ENCODE measurements around the gene LRRC52.

LRRC52 gene

GRCh38 chr1:165543532-165544438 is at the start of gene LRRC52:
Gene LRRC52 (plus strand): TSS chr1:165544000. CDS start chr1:165544297, 297 bp downstream.
- H3K4me3 ChIP-seq (ENCODE audit: low read length) = no peak within 1 kb of the TSS
- no peak within 1 kb of the TSS for H2AFZ ChIP-seq (ENCODE audit: low read depth, low read length)
- H3K9me3 ChIP-seq (ENCODE audit: low read length) = no peaks in the 10 kb centered on the region
- no peaks in the 10 kb centered on the region for H3K4me1 ChIP-seq (ENCODE audit: insufficient read depth, low read length)
- H3K36me3 ChIP-seq (ENCODE audit: insufficient read depth, low read length) = no peaks in the 10 kb centered on the region
- H3K27me3 ChIP-seq (ENCODE audit: insufficient read depth, low read length) = peaks cover 8% of the 10 kb centered on the region

GRCh38 chr1:165494949-165495857 is 48.6 kb upstream of the LRRC52 start:
- no peak overlapping the region for H2AFZ ChIP-seq (ENCODE audit: low read depth, low read length)
- no peak overlapping the region for H3K4me3 ChIP-seq (ENCODE audit: low read length)
- H3K36me3 ChIP-seq (ENCODE audit: insufficient read depth, low read length) = no peaks in the 10 kb centered on the region
- H3K4me1 ChIP-seq (ENCODE audit: insufficient read depth, low read length) = no peaks in the 10 kb centered on the region
- no peaks in the 10 kb centered on the region for H3K9me3 ChIP-seq (ENCODE audit: low read length)
- H3K27me3 ChIP-seq (ENCODE audit: insufficient read depth, low read length) = no peaks in the 10 kb centered on the region

GRCh38 chr1:165495858-165496205 is 48.0 kb upstream of the LRRC52 start:
- Histone ChIP-seq H3K36me3 (ENCODE audit: insufficient read depth, low read length) (no peaks in the 10 kb centered on the region), H3K4me3 (ENCODE audit: low read length) (no peak overlapping the region), H3K27me3 (ENCODE audit: insufficient read depth, low read length) (no peaks in the 10 kb centered on the region), H3K4me1 (ENCODE audit: insufficient read depth, low read length) (no peaks in the 10 kb centered on the region), H3K9me3 (ENCODE audit: low read length) (no peaks in the 10 kb centered on the region), H2AFZ (ENCODE audit: low read depth, low read length) (no peak overlapping the region)

GRCh38 chr1:165496501-165496900 is 47.3 kb upstream of the LRRC52 start:
- no peaks in the 10 kb centered on the region for H3K36me3 ChIP-seq (ENCODE audit: insufficient read depth, low read length)
- H3K4me3 ChIP-seq (ENCODE audit: low read length) = no peak overlapping the region
- no peaks in the 10 kb centered on the region for H3K27me3 ChIP-seq (ENCODE audit: insufficient read depth, low read length)
- no peaks in the 10 kb centered on the region for H3K9me3 ChIP-seq (ENCODE audit: low read length)
- H3K4me1 ChIP-seq (ENCODE audit: insufficient read depth, low read length) = no peaks in the 10 kb centered on the region
- no peak overlapping the region for H2AFZ ChIP-seq (ENCODE audit: low read depth, low read length)

- H3K4me1 ChIP-seq (ENCODE audit: insufficient read depth, low read length) = no peaks in the 10 kb centered on the region
These were observed 46.5 kb upstream of the LRRC52 start for GRCh38 chr1:165497069-165498013.

GRCh38 chr1:165501330-165501969 is 42.4 kb upstream of the LRRC52 start:
- Histone ChIP-seq H3K4me3 (ENCODE audit: low read length) (no peak overlapping the region), H3K36me3 (ENCODE audit: insufficient read depth, low read length) (no peaks in the 10 kb centered on the region), H3K27me3 (ENCODE audit: insufficient read depth, low read length) (no peaks in the 10 kb centered on the region), H2AFZ (ENCODE audit: low read depth, low read length) (no peak overlapping the region), H3K9me3 (ENCODE audit: low read length) (no peaks in the 10 kb centered on the region), H3K4me1 (ENCODE audit: insufficient read depth, low read length) (no peaks in the 10 kb centered on the region)

More at GRCh38 chr1:165497069-165498013, 46.5 kb upstream of the LRRC52 start:
- no peak overlapping the region for H3K4me3 ChIP-seq (ENCODE audit: low read length)
- H2AFZ ChIP-seq (ENCODE audit: low read depth, low read length) = no peak overlapping the region
- H3K9me3 ChIP-seq (ENCODE audit: low read length) = no peaks in the 10 kb centered on the region
- no peaks in the 10 kb centered on the region for H3K36me3 ChIP-seq (ENCODE audit: insufficient read depth, low read length)
- no peaks in the 10 kb centered on the region for H3K27me3 ChIP-seq (ENCODE audit: insufficient read depth, low read length)

- Histone ChIP-seq H3K27me3 (ENCODE audit: insufficient read depth, low read length) (no peaks in the 10 kb centered on the region), H3K4me1 (ENCODE audit: insufficient read depth, low read length) (no peaks in the 10 kb centered on the region), H2AFZ (ENCODE audit: low read depth, low read length) (no peak overlapping the region), H3K36me3 (ENCODE audit: insufficient read depth, low read length) (no peaks in the 10 kb centered on the region), H3K9me3 (ENCODE audit: low read length) (no peaks in the 10 kb centered on the region), H3K4me3 (ENCODE audit: low read length) (no peak overlapping the region)
These were observed 41.8 kb upstream of the LRRC52 start for GRCh38 chr1:165501970-165502348.

- Histone ChIP-seq H3K4me1 (ENCODE audit: insufficient read depth, low read length) (no peaks in the 10 kb centered on the region), H3K36me3 (ENCODE audit: insufficient read depth, low read length) (no peaks in the 10 kb centered on the region), H3K27me3 (ENCODE audit: insufficient read depth, low read length) (peaks cover 5% of the 10 kb centered on the region), H2AFZ (ENCODE audit: low read depth, low read length) (no peak overlapping the region), H3K4me3 (ENCODE audit: low read length) (no peak overlapping the region), H3K9me3 (ENCODE audit: low read length) (no peaks in the 10 kb centered on the region)
These were observed 36.2 kb upstream of the LRRC52 start for GRCh38 chr1:165507570-165507969.

GRCh38 chr1:165508291-165508690 is 35.5 kb upstream of the LRRC52 start:
- Histone ChIP-seq H2AFZ (ENCODE audit: low read depth, low read length) (no peak overlapping the region), H3K4me3 (ENCODE audit: low read length) (no peak overlapping the region), H3K36me3 (ENCODE audit: insufficient read depth, low read length) (no peaks in the 10 kb centered on the region), H3K27me3 (ENCODE audit: insufficient read depth, low read length) (peaks cover 5% of the 10 kb centered on the region), H3K9me3 (ENCODE audit: low read length) (no peaks in the 10 kb centered on the region), H3K4me1 (ENCODE audit: insufficient read depth, low read length) (no peaks in the 10 kb centered on the region)

- peaks cover 7% of the 10 kb centered on the region for H3K27me3 ChIP-seq (ENCODE audit: insufficient read depth, low read length)
- H3K4me1 ChIP-seq (ENCODE audit: insufficient read depth, low read length) = no peaks in the 10 kb centered on the region
- H3K4me3 ChIP-seq (ENCODE audit: low read length) = no peak overlapping the region
- no peaks in the 10 kb centered on the region for H3K9me3 ChIP-seq (ENCODE audit: low read length)
- H2AFZ ChIP-seq (ENCODE audit: low read depth, low read length) = no peak overlapping the region
- no peaks in the 10 kb centered on the region for H3K36me3 ChIP-seq (ENCODE audit: insufficient read depth, low read length)
These were observed 31.0 kb upstream of the LRRC52 start for GRCh38 chr1:165512816-165513215.

GRCh38 chr1:165516469-165516868 is 27.3 kb upstream of the LRRC52 start:
- H3K36me3 ChIP-seq (ENCODE audit: insufficient read depth, low read length) = no peaks in the 10 kb centered on the region
- no peak overlapping the region for H3K4me3 ChIP-seq (ENCODE audit: low read length)
- H3K9me3 ChIP-seq (ENCODE audit: low read length) = no peaks in the 10 kb centered on the region
- no peak overlapping the region for H2AFZ ChIP-seq (ENCODE audit: low read depth, low read length)
- H3K4me1 ChIP-seq (ENCODE audit: insufficient read depth, low read length) = no peaks in the 10 kb centered on the region
- H3K27me3 ChIP-seq (ENCODE audit: insufficient read depth, low read length) = peaks cover 7% of the 10 kb centered on the region

GRCh38 chr1:165520646-165521045 is 23.2 kb upstream of the LRRC52 start:
- Histone ChIP-seq H3K9me3 (ENCODE audit: low read length) (no peaks in the 10 kb centered on the region), H3K36me3 (ENCODE audit: insufficient read depth, low read length) (no peaks in the 10 kb centered on the region), H2AFZ (ENCODE audit: low read depth, low read length) (no peak overlapping the region), H3K27me3 (ENCODE audit: insufficient read depth, low read length) (no peaks in the 10 kb centered on the region), H3K4me1 (ENCODE audit: insufficient read depth, low read length) (no peaks in the 10 kb centered on the region), H3K4me3 (ENCODE audit: low read length) (no peak overlapping the region)
